ENCODE measurements around the gene TCF7L1. TPM values are rescaled to one million over a fixed set of nuclear protein-coding genes. Genes with fewer than 3 reads are reported as not detected.

The TCF7L1 gene
- total and polyA plus RNA-seq, 2 of the 13 experiments (the other 11 are each of a cell fraction or from before 2014, with no cell fraction given), result 0.04 to 0.15 TPM

- no peak for TF ChIP-seq PITX1 (CRISPR knock-in tag; IDR thresholded peaks at IDR 0.05)
- TF ChIP-seq HOXD1 (CRISPR knock-in tag; IDR thresholded peaks at IDR 0.05), result no peak
- no peak for TF ChIP-seq ZSCAN30 (CRISPR knock-in tag; IDR thresholded peaks at IDR 0.05)
- no peak for TF ChIP-seq PAF1 (CRISPR knock-in tag; IDR thresholded peaks at IDR 0.05)
These were observed 55.7 kb downstream of the TCF7L1 start (continued) for GRCh38 chr2:85188852-85189251.

- H3K9ac ChIP-seq (ENCODE audit: insufficient read depth, low read depth, low read length), result no peak overlapping the region
- no peak overlapping the region for H3K27ac ChIP-seq (ENCODE audit: extremely low read length, insufficient read depth, low read length)
- no TSS peak for BruUV-seq (replicated peaks)
- no peak overlapping the region for H3K4me3 ChIP-seq (replicated peaks in 1 of 3; ENCODE audit: insufficient read depth in 1 of 3, low read depth in 2 of 3, low read length in 3 of 3)
- no peak overlapping the region for H3K4me2 ChIP-seq (ENCODE audit: low read depth, low read length)
- intact Hi-C loops (cut with micrococcal nuclease; ENCODE audit: unreplicated experiment), result loop anchor here (5.0 kb wide), 1 partner anchor 98 kb away; no protein-coding TSS in a partner anchor
- H3K4me1 ChIP-seq (ENCODE audit: insufficient read depth, low read length), result 0 out of 2 replicates have a peak, but pooled peaks cover 10% of the 10 kb centered on the region
- H4K20me1 ChIP-seq (ENCODE audit: insufficient read depth, low read length), result no peaks in the 10 kb centered on the region
- TF ChIP-seq MTA1 (CRISPR knock-in tag; IDR thresholded peaks at IDR 0.05; ENCODE audit: borderline replicate concordance), result 0 out of 2 replicates have a peak, but pooled peaks have one; percentile 33
- no peak for TF ChIP-seq ZSCAN31 (CRISPR knock-in tag; IDR thresholded peaks at IDR 0.05; ENCODE audit: low read depth)
- TF ChIP-seq NFKB2 (CRISPR knock-in tag; IDR thresholded peaks at IDR 0.05; ENCODE audit: borderline replicate concordance), result 0 out of 2 replicates have a peak, but pooled peaks have one; percentile 23
- TF ChIP-seq ZNF543 (CRISPR knock-in tag; IDR thresholded peaks at IDR 0.05), result 0 out of 2 replicates have a peak, but pooled peaks have one; percentile 27
- peak; percentile 42 for FAIRE-seq
- peak; percentile 79 for ATAC-seq
- H2AFZ ChIP-seq (ENCODE audit: low read length), result no peak overlapping the region
- POLR2A ChIA-PET, result no interaction called here
- CTCF ChIA-PET (ENCODE audit: low intra/inter-chr PET ratio, low total read pairs), result no interaction called here
- DNase-seq (ENCODE audit: low spot score), result peak; percentile 15
- H3K36me3 ChIP-seq (replicated peaks in 1 of 2; ENCODE audit: control insufficient read depth in 1 of 2, insufficient read depth in 2 of 2, low read length in 2 of 2), result no peaks in the 10 kb centered on the region
- in situ Hi-C loops (cut with HindIII; ENCODE audit: extremely low pct_ligation_motif_present, low pct_unique_long_range_greater_than_20kb), result no loop called here
- WGBS (ENCODE audit: low lambda C conversion rate), result 8% methylated on average over 12 of the region's 12 CpGs
- no peaks in the 10 kb centered on the region for H3K9me3 ChIP-seq (ENCODE audit: low read length)
- no peaks in the 10 kb centered on the region for H3K79me2 ChIP-seq (ENCODE audit: insufficient read depth, low read length)
- peaks cover 0 to 8% of the 10 kb centered on the region in 2 experiments; a peak in 2 of 5 replicates for H3K27me3 ChIP-seq (ENCODE audit: control insufficient read depth in 1 of 2, insufficient read depth in 2 of 2, low read length in 2 of 2)
These were observed 56.5 kb downstream of the TCF7L1 start for GRCh38 chr2:85189606-85190270.

Measured in HepG2 (cell line).